Measurements from ENCODE around the gene RNF31. TPM values are rescaled to one million over a fixed set of nuclear protein-coding genes. Genes with fewer than 3 reads are reported as not detected.
A peak's percentile ranks its signal among the peaks of the same experiment; 100 is the strongest.
"Not testable (repeated sequence)": the region's sequence is repeated elsewhere in the genome, so short reads cannot be mapped to it uniquely, and the experiment has no call there.

Gene RNF31
- total RNA-seq, 2 donors from 2014 or later = 85.8 to 98.3 TPM

DNA sequence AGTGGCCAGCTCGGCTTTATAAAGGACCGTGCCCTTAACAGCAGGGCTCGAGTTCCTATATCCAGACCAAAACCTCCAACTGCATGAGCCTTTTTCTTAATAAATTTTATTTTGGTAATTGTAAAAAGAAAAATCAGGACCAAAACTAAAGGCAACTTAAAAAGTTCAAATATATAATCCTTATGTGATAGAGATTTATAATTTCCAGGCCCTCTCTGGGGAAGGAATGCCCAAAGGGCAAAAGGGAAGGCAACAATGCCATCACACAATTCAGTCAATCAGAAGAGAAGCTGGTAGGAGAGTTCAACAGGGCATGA is 41.7 kb downstream of the RNF31 start:
- peak overlapping the region; percentile 93 for H3K4me3 Mint-ChIP-seq
- ATAC-seq (no peak), DNase-seq (no peak)
- peak overlapping the region; percentile 97 for H3K27ac Mint-ChIP-seq
- H3K36me3 Mint-ChIP-seq (ENCODE audit: low read depth) = peaks cover 3% of the 10 kb centered on the region
- no peaks in the 10 kb centered on the region for H3K27me3 Mint-ChIP-seq
- H3K4me1 Mint-ChIP-seq = peaks cover 22% of the 10 kb centered on the region
- H3K9me3 ChIP-seq (ENCODE audit: control insufficient read depth, low read length, poor library complexity, severe bottlenecking) = no peaks in the 10 kb centered on the region

DNA sequence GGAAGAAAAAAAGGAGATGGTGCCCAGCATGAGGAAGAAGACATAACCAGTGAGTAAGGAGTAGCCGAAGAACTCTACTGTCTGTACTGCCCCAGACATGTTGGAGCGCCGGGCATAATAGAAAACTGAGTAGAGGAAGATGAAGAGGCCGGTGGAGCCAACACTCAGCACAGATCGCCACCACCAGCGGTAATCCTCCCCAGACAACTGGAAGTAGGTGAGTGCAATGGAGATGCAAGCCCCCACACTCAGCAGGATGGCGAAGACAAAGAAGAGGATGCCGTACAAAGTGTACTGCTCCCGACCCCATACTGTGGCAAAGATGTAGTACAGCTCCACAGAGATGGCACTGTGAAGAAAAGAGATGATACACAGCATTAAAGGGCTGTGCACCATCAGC is 42.2 kb downstream of the RNF31 start:
- Mint-ChIP-seq H3K27ac (peak overlapping the region; percentile 97), H3K4me3 (no peak overlapping the region), H3K27me3 (no peaks in the 10 kb centered on the region), H3K36me3 (ENCODE audit: low read depth) (peaks cover 3% of the 10 kb centered on the region), H3K4me1 (peaks cover 26% of the 10 kb centered on the region)
- ATAC-seq (no peak), DNase-seq (no peak)
- no peaks in the 10 kb centered on the region for H3K9me3 ChIP-seq (ENCODE audit: control insufficient read depth, low read length, poor library complexity, severe bottlenecking)

DNA sequence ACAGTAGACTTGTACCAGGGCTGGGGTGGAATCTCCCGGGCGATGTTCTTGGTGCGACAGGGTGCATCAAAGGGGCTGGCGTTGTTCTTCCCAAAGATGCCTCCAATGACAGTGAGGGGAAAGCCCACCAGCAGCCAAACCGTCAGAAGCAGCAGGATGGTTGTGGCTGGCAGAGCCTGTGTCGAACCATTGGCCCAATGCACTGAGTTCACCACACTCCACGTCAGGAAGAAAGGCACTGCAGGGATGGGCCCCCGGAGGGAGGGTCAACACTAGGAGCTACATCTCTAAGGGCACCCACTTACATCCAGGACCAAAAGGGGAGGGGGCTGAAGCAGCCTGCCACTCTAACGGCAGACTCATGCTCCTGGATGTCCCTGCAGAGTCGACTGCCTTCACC is 43.1 kb downstream of the RNF31 start:
- no peak overlapping the region for H3K27ac Mint-ChIP-seq
- no peaks in the 10 kb centered on the region for H3K9me3 ChIP-seq (ENCODE audit: control insufficient read depth, low read length, poor library complexity, severe bottlenecking)
- ATAC-seq (no peak), DNase-seq (no peak)
- H3K4me1 Mint-ChIP-seq = peaks cover 31% of the 10 kb centered on the region
- no peaks in the 10 kb centered on the region for H3K27me3 Mint-ChIP-seq
- H3K36me3 Mint-ChIP-seq (ENCODE audit: low read depth) = peaks cover 3% of the 10 kb centered on the region
- no peak overlapping the region for H3K4me3 Mint-ChIP-seq

DNA sequence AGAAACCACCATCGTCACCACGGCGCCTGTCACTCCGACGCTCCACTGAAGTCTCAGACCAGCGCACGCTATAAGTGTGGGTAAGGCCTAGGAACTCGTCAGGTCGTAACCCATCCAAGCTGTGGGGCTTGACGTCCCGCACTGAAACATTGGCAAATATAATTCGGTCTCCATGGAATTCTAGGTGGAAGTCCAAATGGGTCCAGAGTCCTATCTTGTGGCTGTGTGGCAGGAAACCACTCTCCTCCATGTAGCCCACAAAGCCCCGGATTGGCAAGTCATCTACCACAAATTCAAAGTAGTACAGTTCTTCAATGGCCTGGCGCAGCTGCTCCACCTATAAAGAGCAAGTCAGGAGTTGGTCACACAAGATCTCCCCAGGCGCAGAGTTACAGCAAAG is 45.6 kb downstream of the RNF31 start:
- DNase-seq (no peak), ATAC-seq (no peak)
- peaks cover 3% of the 10 kb centered on the region for H3K36me3 Mint-ChIP-seq (ENCODE audit: low read depth)
- no peaks in the 10 kb centered on the region for H3K27me3 Mint-ChIP-seq
- peaks cover 31% of the 10 kb centered on the region for H3K4me1 Mint-ChIP-seq
- no peaks in the 10 kb centered on the region for H3K9me3 ChIP-seq (ENCODE audit: control insufficient read depth, low read length, poor library complexity, severe bottlenecking)
- H3K4me3 Mint-ChIP-seq = no peak overlapping the region
- H3K27ac Mint-ChIP-seq = peak overlapping the region; percentile 82

DNA sequence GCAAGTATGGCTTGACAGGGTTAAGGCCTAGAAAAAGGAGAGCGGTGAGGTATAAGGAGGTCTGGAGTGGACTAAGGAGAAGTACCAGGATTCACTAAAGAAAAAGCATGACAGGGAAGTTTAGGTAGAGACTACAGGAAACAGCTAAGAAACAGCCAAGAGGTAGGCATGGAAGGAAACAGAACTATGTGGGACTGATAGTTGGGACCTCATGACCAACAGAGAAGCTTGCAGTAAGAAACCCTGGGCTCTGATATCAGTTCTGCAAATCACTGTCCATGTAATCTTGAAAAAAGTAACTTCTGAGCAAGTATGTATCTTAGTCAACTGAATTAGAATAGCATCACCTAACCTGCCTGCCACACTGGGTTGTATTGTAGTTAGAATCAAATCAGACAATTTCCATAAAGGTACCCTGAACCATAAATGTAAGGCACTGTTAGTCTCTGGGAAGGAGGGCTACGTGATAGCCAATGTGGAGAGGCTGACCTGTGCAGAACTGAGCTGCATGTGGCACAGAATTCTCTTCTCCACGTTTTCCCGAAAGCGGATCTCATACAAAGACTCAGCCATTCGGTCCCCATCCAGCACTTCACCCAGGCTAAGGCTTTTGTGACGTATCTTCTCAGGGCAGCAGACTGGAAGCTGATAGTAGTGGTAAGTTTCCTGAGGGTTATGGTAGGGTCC is 47.0 kb downstream of the RNF31 start:
- Mint-ChIP-seq H3K4me3 (peak overlapping the region; percentile 95), H3K27ac (peak overlapping the region; percentile 97), H3K36me3 (ENCODE audit: low read depth) (peaks cover 3% of the 10 kb centered on the region), H3K27me3 (no peaks in the 10 kb centered on the region), H3K4me1 (peaks cover 37% of the 10 kb centered on the region)
- ATAC-seq = no peak
- no peak for DNase-seq
- no peaks in the 10 kb centered on the region for H3K9me3 ChIP-seq (ENCODE audit: control insufficient read depth, low read length, poor library complexity, severe bottlenecking)

DNA sequence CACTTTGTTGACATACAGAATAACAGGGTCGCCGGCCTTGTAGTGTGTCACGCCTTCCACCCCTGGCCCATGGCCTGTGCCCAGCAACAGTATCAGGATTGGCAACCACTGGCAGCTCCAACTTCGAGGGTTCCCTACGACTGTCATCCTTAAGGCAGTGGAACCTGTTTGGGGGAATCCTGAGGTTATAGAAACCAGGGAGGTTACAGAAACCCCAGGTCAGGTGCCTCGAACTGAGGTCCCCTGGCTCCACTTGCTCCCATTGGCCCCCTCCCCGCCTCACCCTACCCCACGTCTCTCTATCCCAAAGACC is 47.5 kb downstream of the RNF31 start:
- H3K9me3 ChIP-seq (ENCODE audit: control insufficient read depth, low read length, poor library complexity, severe bottlenecking) = no peaks in the 10 kb centered on the region
- Mint-ChIP-seq H3K27ac (peak overlapping the region; percentile 97), H3K27me3 (no peaks in the 10 kb centered on the region), H3K36me3 (ENCODE audit: low read depth) (peaks cover 3% of the 10 kb centered on the region), H3K4me3 (peak overlapping the region; percentile 95), H3K4me1 (peaks cover 36% of the 10 kb centered on the region)
- ATAC-seq (no peak), DNase-seq (no peak)

DNA sequence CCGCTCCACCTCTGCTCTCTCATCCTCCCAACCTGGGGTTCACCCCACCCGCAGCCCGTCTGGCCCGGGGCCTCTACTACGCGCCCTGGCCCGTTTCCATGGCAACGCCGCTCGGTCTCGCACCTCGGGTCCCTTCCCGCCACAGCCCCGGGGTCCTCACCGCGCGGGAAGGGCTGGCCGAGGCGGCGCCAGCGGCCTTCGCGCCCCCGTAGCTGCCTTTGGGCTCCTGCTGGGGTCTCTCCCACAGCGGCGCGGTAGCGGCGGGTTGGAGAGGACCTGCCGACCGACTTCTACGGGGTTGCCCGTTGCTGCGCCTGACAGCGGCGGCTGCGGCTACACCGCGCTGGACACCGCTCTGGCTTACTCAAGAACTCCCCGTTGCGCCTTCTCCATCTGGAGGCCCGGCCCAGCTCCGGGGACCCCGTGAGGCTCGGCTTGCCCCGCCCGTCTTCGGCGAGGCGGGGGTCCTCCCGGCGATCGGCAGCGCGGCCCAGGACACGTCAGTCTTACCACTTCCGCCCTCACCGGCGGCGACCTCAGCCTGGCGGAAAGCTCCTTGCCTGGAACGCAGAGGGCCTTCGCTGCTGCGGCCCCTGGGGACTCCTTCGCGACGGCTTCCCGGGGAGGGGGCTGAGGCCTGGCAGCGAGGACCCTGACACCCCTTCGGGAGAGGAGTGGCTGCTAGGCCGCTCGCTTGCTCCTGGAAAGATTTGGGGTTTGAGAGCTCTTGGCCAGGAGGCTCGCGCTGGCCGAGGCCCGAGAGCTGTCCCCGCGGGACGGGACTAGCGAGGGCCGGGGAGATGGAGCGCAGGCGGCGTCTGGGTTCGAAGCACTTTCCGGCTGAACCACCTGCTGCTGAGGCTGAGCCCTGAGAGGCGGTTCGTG is 48.1 kb downstream of the RNF31 start, which contains the start of gene TM9SF1:
Gene TM9SF1 (minus strand): TSS at position 256 of the 885 bp plus-strand sequence. CDS start 422 bp downstream, outside the sequence.
- H3K36me3 Mint-ChIP-seq (ENCODE audit: low read depth) = peaks cover 3% of the 10 kb centered on the region
- no peaks in the 10 kb centered on the region for H3K27me3 Mint-ChIP-seq
- peak within 1 kb of the TSS; percentile 97 for H3K27ac Mint-ChIP-seq
- H3K9me3 ChIP-seq (ENCODE audit: control insufficient read depth, low read length, poor library complexity, severe bottlenecking) = no peaks in the 10 kb centered on the region
- DNase-seq = peak; percentile 79 to 84 (median 82)
- ATAC-seq = peak; percentile 90
- peaks cover 36% of the 10 kb centered on the region for H3K4me1 Mint-ChIP-seq
- peak within 1 kb of the TSS; percentile 95 for H3K4me3 Mint-ChIP-seq

DNA sequence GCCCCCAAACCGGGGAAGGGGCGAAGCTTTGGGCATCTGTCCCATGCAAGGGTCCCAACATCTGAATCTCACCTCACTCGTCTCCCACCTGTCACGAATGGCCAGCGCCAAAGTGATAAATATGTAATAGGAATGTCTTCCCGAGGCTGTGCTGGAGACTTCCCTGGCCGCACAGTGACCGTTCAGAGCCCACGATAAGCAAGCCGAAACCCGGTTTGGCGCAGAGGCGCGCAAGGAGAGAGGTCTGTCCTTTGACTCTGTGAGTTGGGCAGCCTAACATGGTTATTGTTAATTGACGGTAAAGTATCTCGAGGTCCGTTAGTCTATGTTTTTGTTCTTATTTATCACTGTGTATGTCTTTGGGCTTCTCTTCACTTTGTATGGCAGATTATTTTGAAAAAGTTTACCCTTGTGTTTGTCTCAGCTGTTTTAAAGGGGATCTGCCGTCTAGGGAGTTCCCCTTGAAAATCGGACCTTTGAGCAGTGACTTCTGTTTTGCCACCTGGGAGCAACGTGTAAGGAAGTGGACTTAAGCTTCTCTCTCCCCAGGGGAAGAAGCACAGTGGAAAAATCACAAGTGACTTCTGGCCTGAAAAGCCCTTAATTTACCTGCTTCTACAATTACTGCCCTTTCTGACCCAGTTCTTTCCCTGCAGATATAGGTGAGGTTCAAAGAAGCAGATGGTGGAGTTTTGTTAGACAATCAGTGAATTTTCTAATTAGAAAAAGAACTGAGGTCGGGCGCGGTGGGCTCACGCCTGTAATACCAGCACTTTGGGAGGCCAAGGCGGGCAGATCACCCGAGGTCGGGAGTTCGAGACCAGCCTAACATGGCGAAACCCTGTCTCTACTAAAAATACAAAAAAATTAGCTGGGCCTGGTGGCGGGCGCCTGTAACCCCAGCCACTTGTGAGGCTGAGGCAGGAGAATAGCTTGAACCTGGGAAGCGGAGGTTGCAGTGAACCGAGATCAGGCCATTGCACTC is 49.1 kb downstream of the RNF31 start:
- no peak for DNase-seq
- H3K36me3 Mint-ChIP-seq (ENCODE audit: low read depth) = peaks cover 3% of the 10 kb centered on the region
- no peaks in the 10 kb centered on the region for H3K9me3 ChIP-seq (ENCODE audit: control insufficient read depth, low read length, poor library complexity, severe bottlenecking)
- peak overlapping the region; percentile 97 for H3K27ac Mint-ChIP-seq
- peak overlapping the region; percentile 95 for H3K4me3 Mint-ChIP-seq
- ATAC-seq = no peak
- peaks cover 37% of the 10 kb centered on the region for H3K4me1 Mint-ChIP-seq
- H3K27me3 Mint-ChIP-seq = no peaks in the 10 kb centered on the region

DNA sequence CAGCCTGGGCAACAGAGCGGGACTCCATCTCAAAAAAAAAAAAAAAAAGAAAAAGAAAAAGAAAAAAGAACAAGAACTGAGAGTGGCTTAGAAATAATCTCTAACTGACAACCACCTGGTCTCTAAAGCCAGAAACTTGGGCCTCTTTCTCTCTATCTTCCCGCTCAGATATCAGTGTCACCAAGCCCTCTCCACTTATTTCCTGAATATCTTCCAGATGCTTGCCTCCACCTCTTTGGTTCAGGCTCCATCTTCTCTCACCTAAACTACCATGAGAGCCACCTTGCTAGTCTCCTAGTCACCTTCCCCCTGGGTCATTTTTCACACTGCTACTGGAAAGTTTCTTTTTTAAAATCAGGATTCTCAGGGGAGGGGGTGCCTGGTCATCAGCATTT is 49.8 kb downstream of the RNF31 start:
- H3K9me3 ChIP-seq (ENCODE audit: control insufficient read depth, low read length, poor library complexity, severe bottlenecking) = no peaks in the 10 kb centered on the region
- Mint-ChIP-seq H3K27me3 (no peaks in the 10 kb centered on the region), H3K27ac (peak overlapping the region; percentile 97), H3K4me3 (peak overlapping the region; percentile 95), H3K4me1 (peaks cover 38% of the 10 kb centered on the region), H3K36me3 (ENCODE audit: low read depth) (peaks cover 4% of the 10 kb centered on the region)
- DNase-seq (no peak), ATAC-seq (no peak)

DNA sequence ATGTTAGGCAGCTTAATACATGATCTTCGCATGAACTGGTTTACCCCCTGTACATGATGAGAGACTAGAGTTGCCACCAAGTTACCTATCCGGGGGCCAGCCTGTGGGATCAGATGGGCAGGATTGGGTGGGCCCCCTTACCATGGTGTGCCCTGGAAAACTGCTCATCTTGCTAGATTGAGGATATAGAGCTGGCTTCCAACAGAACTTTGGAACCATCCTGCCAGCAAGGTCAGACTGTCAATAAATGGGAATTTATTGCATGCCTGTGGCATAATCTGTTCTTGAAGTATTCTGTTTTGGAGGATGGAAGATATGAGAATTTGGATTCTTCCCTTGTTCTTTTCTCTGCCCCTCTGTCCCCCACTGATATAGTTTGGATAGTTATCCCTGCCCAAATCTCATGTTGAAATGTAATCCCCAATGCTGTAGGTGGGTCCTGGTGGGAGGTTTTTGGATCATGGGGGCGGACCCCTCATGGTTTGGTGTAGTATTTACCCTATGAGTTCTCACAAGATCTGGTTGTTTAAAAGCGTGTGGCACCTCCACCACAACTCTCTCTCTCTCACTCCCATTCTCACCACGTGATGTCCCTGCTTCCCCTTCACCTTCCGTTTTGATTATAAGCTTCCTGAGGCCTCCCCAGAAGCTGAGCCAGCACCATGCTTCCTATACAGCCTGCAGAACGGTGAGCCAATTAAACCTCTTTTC is 51.7 kb downstream of the RNF31 start:
- peak overlapping the region; percentile 85 for H3K27ac Mint-ChIP-seq
- ATAC-seq (no peak), DNase-seq (no peak)
- H3K9me3 ChIP-seq (ENCODE audit: control insufficient read depth, low read length, poor library complexity, severe bottlenecking) = no peaks in the 10 kb centered on the region
- H3K4me3 Mint-ChIP-seq = no peak overlapping the region
- peaks cover 5% of the 10 kb centered on the region for H3K36me3 Mint-ChIP-seq (ENCODE audit: low read depth)
- H3K4me1 Mint-ChIP-seq = peaks cover 32% of the 10 kb centered on the region
- no peaks in the 10 kb centered on the region for H3K27me3 Mint-ChIP-seq

DNA sequence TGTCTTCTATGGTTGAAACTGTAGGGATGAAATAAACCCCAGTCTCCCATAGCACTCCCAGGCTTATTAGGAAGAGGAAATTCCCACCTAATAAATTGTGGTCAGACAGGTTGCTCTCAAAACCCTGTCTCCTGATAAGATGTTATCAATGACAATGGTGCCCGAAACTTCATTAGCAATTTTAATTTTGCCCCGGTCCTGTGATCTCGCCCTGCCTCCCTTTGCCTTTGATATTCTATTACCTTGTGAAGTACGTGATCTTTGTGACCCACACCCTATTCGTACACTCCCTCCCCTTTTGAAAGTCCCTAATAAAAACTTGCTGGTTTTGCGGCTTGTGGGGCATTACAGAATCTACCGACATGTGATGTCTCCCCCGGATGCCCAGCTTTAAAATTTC is 55.2 kb downstream of the RNF31 start:
- not testable (repeated sequence) for H3K27ac Mint-ChIP-seq; DNase-seq; H3K9me3 ChIP-seq (ENCODE audit: control insufficient read depth, low read length, poor library complexity, severe bottlenecking); H3K4me3 Mint-ChIP-seq; H3K27me3 Mint-ChIP-seq; ATAC-seq
- Mint-ChIP-seq H3K36me3 (ENCODE audit: low read depth) (peaks cover 14% of the 10 kb centered on the region), H3K4me1 (peaks cover 31% of the 10 kb centered on the region)

DNA sequence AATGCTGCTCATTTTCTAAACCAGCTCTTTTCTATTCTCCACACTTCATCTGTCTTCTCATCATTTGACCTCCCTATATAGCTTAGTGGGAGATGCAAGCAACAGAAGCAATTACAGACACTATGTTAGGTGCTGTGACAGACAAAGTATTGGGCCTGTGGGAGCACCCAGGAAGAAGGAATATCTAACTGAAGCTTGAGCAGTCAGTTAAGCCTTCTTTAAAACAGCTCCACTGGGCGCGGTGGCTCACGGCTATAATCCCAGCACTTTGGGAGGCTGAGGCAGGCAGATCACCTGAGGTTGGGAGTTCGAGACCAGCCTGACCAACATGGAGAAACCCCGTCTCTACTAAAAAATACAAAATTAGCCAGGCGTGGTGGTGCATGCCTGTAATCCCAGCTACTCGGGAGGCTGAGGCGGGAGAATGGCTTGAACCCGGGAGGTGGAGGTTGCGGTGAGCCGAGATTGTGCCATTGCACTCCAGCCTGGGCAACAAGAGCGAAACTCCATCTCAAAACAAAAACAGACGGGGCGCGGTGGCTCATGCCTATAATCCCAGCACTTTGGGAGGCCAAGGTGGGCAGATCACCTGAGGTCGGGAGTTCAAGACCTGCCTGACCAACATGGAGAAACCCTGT is 56.1 kb downstream of the RNF31 start:
- not testable (repeated sequence) for H3K9me3 ChIP-seq (ENCODE audit: control insufficient read depth, low read length, poor library complexity, severe bottlenecking); H3K27me3 Mint-ChIP-seq; DNase-seq; ATAC-seq; H3K27ac Mint-ChIP-seq
- peaks cover 14% of the 10 kb centered on the region for H3K36me3 Mint-ChIP-seq (ENCODE audit: low read depth)
- H3K4me1 Mint-ChIP-seq = peaks cover 37% of the 10 kb centered on the region
- peak overlapping the region; percentile 37 for H3K4me3 Mint-ChIP-seq

All from T-helper 17 cell (primary cell).